Measurements from ENCODE around the gene TMEM185B.
"Not testable (repeated sequence)": the region's sequence is repeated elsewhere in the genome, so short reads cannot be mapped to it uniquely, and the experiment has no call there.

The TMEM185B gene

GRCh38 chr2:120236316-120236715 lies 13.1 kb upstream of the TMEM185B start:
- TF ChIP-seq, protein P1, sequence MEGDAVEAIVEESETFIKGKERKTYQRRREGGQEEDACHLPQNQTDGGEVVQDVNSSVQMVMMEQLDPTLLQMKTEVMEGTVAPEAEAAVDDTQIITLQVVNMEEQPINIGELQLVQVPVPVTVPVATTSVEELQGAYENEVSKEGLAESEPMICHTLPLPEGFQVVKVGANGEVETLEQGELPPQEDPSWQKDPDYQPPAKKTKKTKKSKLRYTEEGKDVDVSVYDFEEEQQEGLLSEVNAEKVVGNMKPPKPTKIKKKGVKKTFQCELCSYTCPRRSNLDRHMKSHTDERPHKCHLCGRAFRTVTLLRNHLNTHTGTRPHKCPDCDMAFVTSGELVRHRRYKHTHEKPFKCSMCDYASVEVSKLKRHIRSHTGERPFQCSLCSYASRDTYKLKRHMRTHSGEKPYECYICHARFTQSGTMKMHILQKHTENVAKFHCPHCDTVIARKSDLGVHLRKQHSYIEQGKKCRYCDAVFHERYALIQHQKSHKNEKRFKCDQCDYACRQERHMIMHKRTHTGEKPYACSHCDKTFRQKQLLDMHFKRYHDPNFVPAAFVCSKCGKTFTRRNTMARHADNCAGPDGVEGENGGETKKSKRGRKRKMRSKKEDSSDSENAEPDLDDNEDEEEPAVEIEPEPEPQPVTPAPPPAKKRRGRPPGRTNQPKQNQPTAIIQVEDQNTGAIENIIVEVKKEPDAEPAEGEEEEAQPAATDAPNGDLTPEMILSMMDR (conservative IDR thresholded peaks at IDR 0.05; ENCODE audit: low read length): no peak
- TF ChIP-seq EZH2phosphoT487 (IDR thresholded peaks at IDR 0.05; ENCODE audit: borderline replicate concordance): no peak
- Histone ChIP-seq H4K20me1 (ENCODE audit: insufficient read depth, low read length, poor library complexity, severe bottlenecking) (no peaks in the 10 kb centered on the region), H3K4me2 (ENCODE audit: low read depth, low read length, poor library complexity, severe bottlenecking) (no peak overlapping the region), H3K36me3 (ENCODE audit: insufficient read depth, low read length) (no peaks in the 10 kb centered on the region), H3K9me3 (ENCODE audit: insufficient read depth, low read depth, low read length) (no peaks in the 10 kb centered on the region), H3K4me3 (ENCODE audit: low read length, poor library complexity, severe bottlenecking) (no peak overlapping the region), H3F3A (ENCODE audit: low read depth) (no peaks in the 10 kb centered on the region), H2AFZ (ENCODE audit: low read length) (no peak overlapping the region), H3K4me1 (ENCODE audit: insufficient read depth, low read length, poor library complexity, severe bottlenecking) (no peaks in the 10 kb centered on the region), H3K9ac (ENCODE audit: low read depth, low read length, poor library complexity, severe bottlenecking) (no peak overlapping the region), H3K27me3 (ENCODE audit: insufficient read depth, low read length, poor library complexity, severe bottlenecking) (no peaks in the 10 kb centered on the region), H3K9me2 (replicated peaks; ENCODE audit: low read depth, low read length) (no peaks in the 10 kb centered on the region), H3K79me2 (ENCODE audit: insufficient read depth, low read length) (no peaks in the 10 kb centered on the region)

DNA sequence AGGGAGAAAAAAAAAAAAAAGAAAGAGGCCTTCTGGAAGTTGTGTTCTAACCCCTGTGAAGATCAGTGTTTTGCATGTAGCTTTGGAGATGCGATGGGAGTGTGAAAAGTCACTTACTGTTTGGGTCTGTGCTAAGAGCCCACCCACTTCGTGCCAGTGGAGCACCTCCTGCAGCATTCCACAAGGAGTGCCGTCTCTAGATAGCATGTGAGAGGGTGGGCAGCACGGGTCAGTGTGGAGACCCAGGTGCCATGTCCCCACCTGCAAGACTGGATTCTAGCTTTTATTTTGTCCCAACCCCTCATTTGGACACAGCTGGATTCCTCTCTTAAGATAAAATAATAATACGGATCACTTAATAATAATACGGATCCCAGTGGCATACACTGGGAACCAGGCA lies 12.5 kb upstream of the TMEM185B start:
- H4K20me1 ChIP-seq (ENCODE audit: insufficient read depth, low read length, poor library complexity, severe bottlenecking): no peaks in the 10 kb centered on the region
- no peak overlapping the region for H2AFZ ChIP-seq (ENCODE audit: low read length)
- no peak overlapping the region for H3K4me2 ChIP-seq (ENCODE audit: low read depth, low read length, poor library complexity, severe bottlenecking)
- no peak overlapping the region for H3K4me3 ChIP-seq (ENCODE audit: low read length, poor library complexity, severe bottlenecking)
- H3F3A ChIP-seq (ENCODE audit: low read depth): no peaks in the 10 kb centered on the region
- no peaks in the 10 kb centered on the region for H3K4me1 ChIP-seq (ENCODE audit: insufficient read depth, low read length, poor library complexity, severe bottlenecking)
- no peak overlapping the region for H3K9ac ChIP-seq (ENCODE audit: low read depth, low read length, poor library complexity, severe bottlenecking)
- H3K79me2 ChIP-seq (ENCODE audit: insufficient read depth, low read length): no peaks in the 10 kb centered on the region
- no peak for TF ChIP-seq EZH2phosphoT487 (IDR thresholded peaks at IDR 0.05; ENCODE audit: borderline replicate concordance)
- TF ChIP-seq, protein P1 (conservative IDR thresholded peaks at IDR 0.05; ENCODE audit: low read length): no peak
- no peaks in the 10 kb centered on the region for H3K9me3 ChIP-seq (ENCODE audit: insufficient read depth, low read depth, low read length)
- H3K36me3 ChIP-seq (ENCODE audit: insufficient read depth, low read length): no peaks in the 10 kb centered on the region
- no peaks in the 10 kb centered on the region for H3K9me2 ChIP-seq (replicated peaks; ENCODE audit: low read depth, low read length)
- no peaks in the 10 kb centered on the region for H3K27me3 ChIP-seq (ENCODE audit: insufficient read depth, low read length, poor library complexity, severe bottlenecking)

GRCh38 chr2:120235158-120235557 lies 12.0 kb upstream of the TMEM185B start:
- not testable (repeated sequence) for H3K9me2 ChIP-seq (replicated peaks; ENCODE audit: low read depth, low read length); H4K20me1 ChIP-seq (ENCODE audit: insufficient read depth, low read length, poor library complexity, severe bottlenecking); H2AFZ ChIP-seq (ENCODE audit: low read length); H3K4me2 ChIP-seq (ENCODE audit: low read depth, low read length, poor library complexity, severe bottlenecking); H3K9me3 ChIP-seq (ENCODE audit: insufficient read depth, low read depth, low read length); H3F3A ChIP-seq (ENCODE audit: low read depth); H3K27me3 ChIP-seq (ENCODE audit: insufficient read depth, low read length, poor library complexity, severe bottlenecking); H3K79me2 ChIP-seq (ENCODE audit: insufficient read depth, low read length); H3K4me3 ChIP-seq (ENCODE audit: low read length, poor library complexity, severe bottlenecking); H3K4me1 ChIP-seq (ENCODE audit: insufficient read depth, low read length, poor library complexity, severe bottlenecking); H3K9ac ChIP-seq (ENCODE audit: low read depth, low read length, poor library complexity, severe bottlenecking); H3K36me3 ChIP-seq (ENCODE audit: insufficient read depth, low read length)

DNA sequence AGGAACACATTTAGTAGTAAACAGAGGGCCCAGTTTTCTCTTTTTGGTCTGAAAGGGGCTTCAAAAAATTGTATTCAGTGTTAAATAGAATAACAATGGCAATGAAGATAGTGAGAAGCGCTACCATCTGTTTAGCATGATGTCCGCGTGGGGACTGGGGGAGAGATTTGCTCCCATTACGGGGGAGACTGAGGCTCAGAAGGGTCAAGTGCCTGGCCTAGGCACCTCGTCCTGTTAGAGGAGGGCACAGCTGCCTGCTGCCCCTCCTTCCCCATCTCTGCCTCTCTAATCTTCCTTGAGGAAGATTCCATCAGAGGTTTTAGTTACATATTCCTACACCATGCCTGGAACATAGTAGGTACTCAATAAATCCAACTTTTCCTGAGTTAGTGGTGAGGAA lies 10.1 kb upstream of the TMEM185B start:
- Histone ChIP-seq H3F3A (ENCODE audit: low read depth) (no peaks in the 10 kb centered on the region), H3K79me2 (ENCODE audit: insufficient read depth, low read length) (no peaks in the 10 kb centered on the region), H3K9me2 (replicated peaks; ENCODE audit: low read depth, low read length) (no peaks in the 10 kb centered on the region), H3K4me2 (ENCODE audit: low read depth, low read length, poor library complexity, severe bottlenecking) (no peak overlapping the region), H3K9me3 (ENCODE audit: insufficient read depth, low read depth, low read length) (no peaks in the 10 kb centered on the region), H3K4me1 (ENCODE audit: insufficient read depth, low read length, poor library complexity, severe bottlenecking) (no peaks in the 10 kb centered on the region), H3K27me3 (ENCODE audit: insufficient read depth, low read length, poor library complexity, severe bottlenecking) (no peaks in the 10 kb centered on the region), H4K20me1 (ENCODE audit: insufficient read depth, low read length, poor library complexity, severe bottlenecking) (no peaks in the 10 kb centered on the region), H3K4me3 (ENCODE audit: low read length, poor library complexity, severe bottlenecking) (no peak overlapping the region), H3K36me3 (ENCODE audit: insufficient read depth, low read length) (no peaks in the 10 kb centered on the region), H3K9ac (ENCODE audit: low read depth, low read length, poor library complexity, severe bottlenecking) (no peak overlapping the region), H2AFZ (ENCODE audit: low read length) (no peak overlapping the region)
- TF ChIP-seq EZH2phosphoT487 (IDR thresholded peaks at IDR 0.05; ENCODE audit: borderline replicate concordance): no peak
- TF ChIP-seq, protein P1 (conservative IDR thresholded peaks at IDR 0.05; ENCODE audit: low read length): no peak
